ENCODE data around the gene CDH9. TPM values are rescaled to one million over a fixed set of nuclear protein-coding genes. Genes with fewer than 3 reads are reported as not detected.

The CDH9 gene, protein sequence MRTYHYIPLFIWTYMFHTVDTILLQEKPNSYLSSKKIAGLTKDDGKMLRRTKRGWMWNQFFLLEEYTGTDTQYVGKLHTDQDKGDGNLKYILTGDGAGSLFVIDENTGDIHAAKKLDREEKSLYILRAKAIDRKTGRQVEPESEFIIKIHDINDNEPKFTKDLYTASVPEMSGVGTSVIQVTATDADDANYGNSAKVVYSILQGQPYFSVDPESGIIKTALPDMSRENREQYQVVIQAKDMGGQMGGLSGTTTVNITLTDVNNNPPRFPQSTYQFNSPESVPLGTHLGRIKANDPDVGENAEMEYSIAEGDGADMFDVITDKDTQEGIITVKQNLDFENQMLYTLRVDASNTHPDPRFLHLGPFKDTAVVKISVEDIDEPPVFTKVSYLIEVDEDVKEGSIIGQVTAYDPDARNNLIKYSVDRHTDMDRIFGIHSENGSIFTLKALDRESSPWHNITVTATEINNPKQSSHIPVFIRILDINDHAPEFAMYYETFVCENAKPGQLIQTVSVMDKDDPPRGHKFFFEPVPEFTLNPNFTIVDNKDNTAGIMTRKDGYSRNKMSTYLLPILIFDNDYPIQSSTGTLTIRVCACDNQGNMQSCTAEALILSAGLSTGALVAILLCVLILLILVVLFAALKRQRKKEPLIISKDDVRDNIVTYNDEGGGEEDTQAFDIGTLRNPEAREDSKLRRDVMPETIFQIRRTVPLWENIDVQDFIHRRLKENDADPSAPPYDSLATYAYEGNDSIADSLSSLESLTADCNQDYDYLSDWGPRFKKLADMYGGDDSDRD
- polyA plus RNA-seq (2012; ENCODE audit: insufficient read depth, insufficient read length, low read depth) = 0.23 TPM

DNA sequence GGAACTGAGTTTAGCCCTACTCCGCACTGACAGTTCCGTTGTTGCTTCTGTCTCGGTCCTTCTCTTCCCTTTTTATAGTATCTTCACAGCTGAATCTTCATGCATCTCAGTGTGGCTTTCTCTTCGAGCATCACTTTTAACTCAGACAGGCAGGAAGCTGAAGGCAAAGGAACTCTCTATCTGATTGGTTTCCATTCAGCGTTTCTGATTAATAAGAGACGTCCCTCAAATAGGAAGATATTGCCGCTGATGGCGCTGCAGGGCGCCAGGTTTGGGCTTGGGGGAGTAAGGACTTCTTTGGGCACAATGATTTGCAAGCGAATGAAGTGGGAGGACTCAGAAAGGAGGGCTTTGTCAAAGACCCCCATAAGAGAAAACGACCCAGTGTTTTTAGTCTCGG, at the start of gene CDH9:
CDH9 (minus strand) TSS at position 111 of the 400 bp plus-strand sequence. CDS start 50,253 bp downstream, outside the sequence.
- H3K9me3 ChIP-seq = no peaks in the 10 kb centered on the region
- DNase-seq = no peak
- H3K4me1 ChIP-seq = no peaks in the 10 kb centered on the region
- TF ChIP-seq, protein P1, sequence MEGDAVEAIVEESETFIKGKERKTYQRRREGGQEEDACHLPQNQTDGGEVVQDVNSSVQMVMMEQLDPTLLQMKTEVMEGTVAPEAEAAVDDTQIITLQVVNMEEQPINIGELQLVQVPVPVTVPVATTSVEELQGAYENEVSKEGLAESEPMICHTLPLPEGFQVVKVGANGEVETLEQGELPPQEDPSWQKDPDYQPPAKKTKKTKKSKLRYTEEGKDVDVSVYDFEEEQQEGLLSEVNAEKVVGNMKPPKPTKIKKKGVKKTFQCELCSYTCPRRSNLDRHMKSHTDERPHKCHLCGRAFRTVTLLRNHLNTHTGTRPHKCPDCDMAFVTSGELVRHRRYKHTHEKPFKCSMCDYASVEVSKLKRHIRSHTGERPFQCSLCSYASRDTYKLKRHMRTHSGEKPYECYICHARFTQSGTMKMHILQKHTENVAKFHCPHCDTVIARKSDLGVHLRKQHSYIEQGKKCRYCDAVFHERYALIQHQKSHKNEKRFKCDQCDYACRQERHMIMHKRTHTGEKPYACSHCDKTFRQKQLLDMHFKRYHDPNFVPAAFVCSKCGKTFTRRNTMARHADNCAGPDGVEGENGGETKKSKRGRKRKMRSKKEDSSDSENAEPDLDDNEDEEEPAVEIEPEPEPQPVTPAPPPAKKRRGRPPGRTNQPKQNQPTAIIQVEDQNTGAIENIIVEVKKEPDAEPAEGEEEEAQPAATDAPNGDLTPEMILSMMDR (IDR thresholded peaks at IDR 0.05; ENCODE audit: low read depth, low read length) = 0 out of 2 replicates have a peak, but pooled peaks have one; percentile 14
- H3K27me3 ChIP-seq = no peaks in the 10 kb centered on the region
- H3K36me3 ChIP-seq = no peaks in the 10 kb centered on the region
- H3K4me3 ChIP-seq (ENCODE audit: low read depth, low read length) = peak within 1 kb of the TSS; percentile 31

DNA sequence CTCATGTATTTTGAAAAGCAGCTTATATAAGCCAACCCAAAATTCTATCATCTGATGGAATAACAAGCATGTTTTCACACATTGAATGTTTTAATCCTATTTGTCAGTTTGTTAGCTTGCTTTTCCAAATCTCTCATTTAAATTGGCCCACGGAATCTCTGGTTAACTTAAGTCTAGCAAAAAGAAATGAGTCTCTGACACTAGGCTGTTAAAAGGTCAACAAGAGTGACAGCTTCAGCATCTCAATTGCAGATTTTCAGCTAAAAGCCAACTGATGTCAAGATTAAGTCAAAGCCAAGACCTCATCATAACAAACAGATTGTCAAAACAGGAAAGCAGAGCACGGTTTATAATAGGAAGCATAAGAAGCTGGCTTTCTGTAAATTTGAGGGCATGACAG, 49.4 kb upstream of the CDH9 start:
- no peaks in the 10 kb centered on the region for H3K36me3 ChIP-seq
- TF ChIP-seq, protein P1 (IDR thresholded peaks at IDR 0.05; ENCODE audit: low read depth, low read length) = no peak
- H3K4me1 ChIP-seq = no peaks in the 10 kb centered on the region
- H3K4me3 ChIP-seq (ENCODE audit: low read depth, low read length) = no peak overlapping the region
- H3K27me3 ChIP-seq = no peaks in the 10 kb centered on the region
- no peak for DNase-seq
- no peaks in the 10 kb centered on the region for H3K9me3 ChIP-seq

DNA sequence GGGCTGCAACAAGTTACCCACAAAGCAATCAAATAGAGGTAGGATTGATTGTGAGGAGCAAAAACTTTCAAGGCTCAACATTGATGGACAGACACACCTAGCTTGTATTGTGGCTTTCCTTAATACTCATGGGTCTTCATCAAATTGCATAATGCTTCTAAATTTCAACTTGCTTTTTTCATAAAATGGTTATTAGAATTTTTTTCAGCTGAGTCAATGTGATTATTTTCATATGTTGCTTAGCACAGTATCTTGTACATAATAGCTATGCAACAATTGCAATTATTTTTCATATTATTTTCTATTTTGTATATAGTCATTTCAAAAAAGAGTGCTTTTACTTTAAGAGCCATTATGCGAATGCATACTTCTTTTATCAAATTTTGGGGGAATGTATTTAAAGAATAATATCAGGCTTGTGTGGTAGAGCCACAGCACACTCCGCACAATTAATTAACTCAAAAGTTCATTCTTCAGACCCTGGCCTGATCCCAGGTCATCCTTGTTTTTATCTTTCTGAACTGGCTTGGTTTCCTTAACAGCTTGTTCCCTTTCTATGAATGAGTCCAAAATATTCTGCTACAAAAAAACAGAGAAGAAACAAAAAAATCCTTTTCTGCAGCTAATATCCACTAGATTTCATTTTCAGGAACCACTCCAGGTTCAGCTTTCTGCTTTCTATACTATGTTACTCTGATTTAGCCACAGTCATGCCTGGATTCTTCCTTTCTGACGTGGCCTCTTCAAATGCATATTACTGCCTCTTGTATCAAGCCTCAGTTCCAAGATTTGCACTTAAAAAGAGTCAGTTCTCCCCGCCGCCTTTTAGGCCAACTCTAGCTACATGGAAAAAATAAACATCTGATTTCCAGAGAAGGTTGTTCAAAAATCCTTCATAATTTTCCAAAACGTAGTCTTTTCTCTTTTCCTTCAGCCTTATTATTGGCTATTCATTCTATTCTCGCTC, 45.3 kb upstream of the CDH9 start:
- TF ChIP-seq, protein P1 (IDR thresholded peaks at IDR 0.05; ENCODE audit: low read depth, low read length) = no peak
- Histone ChIP-seq H3K4me1 (no peaks in the 10 kb centered on the region), H3K9me3 (no peaks in the 10 kb centered on the region), H3K27me3 (no peaks in the 10 kb centered on the region), H3K36me3 (no peaks in the 10 kb centered on the region), H3K4me3 (ENCODE audit: low read depth, low read length) (no peak overlapping the region)
- DNase-seq = no peak

DNA sequence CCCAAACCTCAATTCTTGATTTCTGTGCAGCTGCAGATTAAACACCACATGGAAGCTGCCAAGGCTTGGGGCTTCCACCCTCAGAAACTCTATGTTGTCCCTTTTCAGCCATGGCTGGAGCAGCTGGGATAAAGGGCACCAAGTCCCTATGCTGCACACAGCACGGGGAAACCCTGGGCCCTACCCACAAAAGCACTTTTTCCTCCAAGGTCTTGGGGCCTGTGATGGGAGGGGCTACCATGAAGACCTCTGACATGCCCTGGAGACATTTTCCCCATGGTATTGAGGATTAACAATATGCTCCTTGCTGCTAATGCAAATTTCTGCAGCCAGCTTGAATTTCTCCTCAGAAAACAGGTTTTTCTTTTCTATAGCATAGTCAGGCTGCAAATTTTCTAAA, 41.8 kb upstream of the CDH9 start:
- TF ChIP-seq, protein P1 (IDR thresholded peaks at IDR 0.05; ENCODE audit: low read depth, low read length) = no peak
- no peaks in the 10 kb centered on the region for H3K9me3 ChIP-seq
- H3K27me3 ChIP-seq = no peaks in the 10 kb centered on the region
- H3K4me1 ChIP-seq = no peaks in the 10 kb centered on the region
- DNase-seq = no peak
- no peak overlapping the region for H3K4me3 ChIP-seq (ENCODE audit: low read depth, low read length)
- no peaks in the 10 kb centered on the region for H3K36me3 ChIP-seq

DNA sequence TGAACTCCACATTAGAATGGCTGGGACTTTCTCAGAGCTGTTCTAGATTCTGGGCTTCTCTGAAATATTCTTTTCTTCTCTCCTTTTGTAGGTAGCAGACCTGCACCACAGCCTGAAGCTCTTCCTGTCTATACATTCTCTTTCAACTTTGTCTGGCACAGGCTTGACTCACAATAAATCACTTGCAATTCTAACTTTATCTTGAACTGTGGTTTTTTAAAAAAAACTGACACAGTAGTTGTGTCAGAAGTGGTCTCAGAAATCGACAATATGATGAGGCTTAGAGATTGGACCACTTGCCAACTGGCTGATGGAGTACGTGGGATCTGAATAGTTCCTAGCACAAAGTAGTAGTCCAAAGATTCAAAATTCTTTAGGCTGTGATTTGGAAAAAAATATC, 24.1 kb upstream of the CDH9 start:
- DNase-seq = no peak
- no peak overlapping the region for H3K4me3 ChIP-seq (ENCODE audit: low read depth, low read length)
- TF ChIP-seq, protein P1 (IDR thresholded peaks at IDR 0.05; ENCODE audit: low read depth, low read length) = no peak
- H3K4me1 ChIP-seq = peaks cover 3% of the 10 kb centered on the region; the same call in 1 of the 2 replicates
- H3K36me3 ChIP-seq = no peaks in the 10 kb centered on the region
- no peaks in the 10 kb centered on the region for H3K27me3 ChIP-seq
- no peaks in the 10 kb centered on the region for H3K9me3 ChIP-seq
